HG03103 (cell line): Measurements from ENCODE around the gene SRD5A3.

ENCODE experiments used
- ATAC-seq: cut with Tn5 transposase; IDR thresholded peaks from one replicate; pipeline ENCODE4 v1.9.1; 2021; ENCODE audit warnings: low read depth; ENCODE audit not compliant: unreplicated experiment

SRD5A3 gene

DNA sequence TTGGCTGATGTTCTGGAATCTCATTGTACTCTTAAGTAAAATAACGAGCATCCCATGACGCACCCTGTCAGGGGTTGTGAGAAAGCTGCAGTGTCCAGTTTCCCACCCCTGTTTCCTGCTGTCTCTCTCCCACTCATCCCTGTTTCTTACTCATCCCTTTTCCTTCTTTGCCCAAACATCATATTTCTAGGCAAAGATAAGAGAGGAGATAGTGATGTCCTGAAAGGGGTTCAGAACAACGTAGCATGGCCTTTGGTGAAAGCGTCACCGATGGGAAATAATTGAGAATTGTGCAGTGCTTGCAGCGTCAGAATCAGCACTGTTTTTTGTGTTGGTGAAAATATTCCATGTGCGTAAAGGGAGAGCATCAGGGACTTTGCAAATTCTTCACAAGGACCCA, 26.2 kb downstream of the SRD5A3 start:
- ATAC-seq, result no peak

DNA sequence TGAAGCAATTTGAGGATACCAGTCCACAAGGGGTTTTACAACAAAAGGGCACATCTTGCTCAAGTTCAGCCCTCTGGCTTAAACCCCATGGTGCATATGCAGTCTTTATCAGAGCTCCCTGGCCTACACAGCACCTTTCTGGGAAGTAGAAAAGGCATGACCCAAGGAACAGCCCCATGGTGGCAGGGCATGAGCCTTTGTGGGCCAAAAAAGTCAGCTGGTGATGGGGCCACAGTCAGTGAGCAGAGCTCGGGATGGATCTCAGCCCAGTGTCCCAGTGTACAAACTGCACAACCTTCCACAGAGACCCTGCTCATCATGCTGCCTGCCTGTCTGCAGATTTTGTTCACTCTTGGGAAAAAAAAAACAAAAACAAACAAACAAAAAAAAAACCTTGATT, 27.4 kb downstream of the SRD5A3 start:
- ATAC-seq, result no peak

DNA sequence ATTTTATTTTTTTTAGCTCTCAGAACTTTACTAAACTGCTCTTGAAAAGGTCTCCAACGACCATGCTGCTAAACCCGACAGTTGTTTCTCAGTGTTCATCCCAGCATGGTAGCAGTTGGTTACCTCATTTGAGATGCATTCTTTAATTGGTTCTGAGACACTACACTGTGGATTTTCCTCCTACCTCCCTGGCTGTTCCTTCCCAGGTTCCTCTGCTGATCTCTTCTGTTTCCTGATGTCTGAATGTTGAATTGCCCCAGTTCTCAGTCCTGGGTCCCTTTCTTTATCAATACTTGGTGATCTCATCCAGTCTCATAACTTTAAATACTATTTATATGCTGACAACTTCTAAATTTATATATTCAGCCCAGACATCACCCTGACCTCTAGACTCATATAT, 30.7 kb downstream of the SRD5A3 start:
- no peak for ATAC-seq

DNA sequence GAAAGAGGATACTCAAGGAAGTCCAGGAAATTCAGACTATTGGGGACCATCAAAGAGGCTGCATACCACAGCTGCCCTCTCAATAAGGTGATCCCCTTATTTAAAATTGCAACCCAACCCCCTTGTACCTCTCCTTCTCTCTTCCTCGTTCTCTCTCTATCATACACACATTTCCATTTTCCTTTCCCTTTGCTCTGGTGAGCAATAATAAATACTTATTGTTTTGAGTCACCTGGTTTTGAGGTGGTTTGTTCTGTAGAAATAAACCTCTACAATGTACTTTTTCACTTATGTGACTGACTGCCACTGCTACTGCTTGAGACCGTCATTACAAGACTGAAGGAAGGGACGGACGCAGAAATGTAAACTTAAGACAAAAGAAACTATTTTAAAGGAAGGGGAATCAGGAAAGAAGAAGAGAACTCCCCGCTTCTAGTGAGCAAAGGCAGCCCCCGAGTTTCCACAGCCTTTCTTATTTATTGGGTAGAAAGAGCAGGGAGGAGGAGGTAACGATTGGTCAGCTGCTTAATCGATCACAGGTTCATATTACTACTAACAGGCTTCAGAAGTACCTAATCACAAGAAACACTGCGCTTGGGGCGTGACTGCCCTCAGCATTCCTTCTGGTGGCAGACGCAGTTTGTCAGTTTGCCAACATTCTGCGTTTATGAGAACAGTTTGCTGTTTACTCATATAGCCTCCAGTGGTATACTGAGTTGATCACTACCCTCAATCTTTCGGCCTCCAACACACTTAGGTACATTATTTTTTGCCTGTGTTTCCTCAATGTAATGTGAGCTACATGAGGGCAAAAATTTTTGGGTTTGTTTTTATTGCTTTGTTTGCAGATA, 32.8 kb downstream of the SRD5A3 start:
- no peak for ATAC-seq

DNA sequence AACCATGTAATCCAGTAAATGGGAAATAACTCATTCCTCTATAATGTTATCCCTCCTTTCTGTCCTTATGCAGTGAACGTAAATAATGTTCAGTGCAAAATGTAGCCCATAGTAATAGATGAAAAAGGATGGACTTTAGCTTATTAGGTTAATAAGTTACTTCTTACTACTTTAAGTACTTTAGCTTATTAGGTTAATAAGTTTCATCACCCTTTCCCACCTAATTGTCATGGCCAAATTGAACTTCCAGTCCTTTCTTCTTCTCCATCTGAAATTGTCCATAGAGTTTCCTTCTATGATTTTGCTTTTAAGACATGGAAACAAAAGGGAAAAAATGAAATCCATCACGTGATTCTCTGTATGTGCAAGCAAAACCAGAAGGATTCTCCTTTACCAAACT, 34.5 kb downstream of the SRD5A3 start:
- no peak for ATAC-seq

DNA sequence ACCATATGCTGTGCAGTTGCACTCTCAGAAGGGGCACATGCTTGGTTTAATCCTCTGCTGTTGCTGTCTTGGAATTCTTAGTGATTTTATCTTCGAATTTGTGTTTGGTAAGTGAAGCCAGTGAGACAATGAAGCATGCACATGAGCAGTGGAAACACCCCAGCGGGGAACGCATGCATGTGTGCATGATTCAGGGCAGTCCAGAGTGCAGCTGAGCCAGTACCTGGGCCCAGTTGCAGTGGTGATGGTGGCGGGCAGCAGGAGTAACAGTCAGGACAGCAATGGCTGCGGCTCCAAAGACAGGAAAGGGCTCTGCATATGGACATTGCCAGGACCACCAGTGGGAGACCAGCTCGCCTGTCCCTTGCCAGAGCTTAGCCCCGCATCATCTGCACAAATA, 35.5 kb downstream of the SRD5A3 start:
- no peak for ATAC-seq

DNA sequence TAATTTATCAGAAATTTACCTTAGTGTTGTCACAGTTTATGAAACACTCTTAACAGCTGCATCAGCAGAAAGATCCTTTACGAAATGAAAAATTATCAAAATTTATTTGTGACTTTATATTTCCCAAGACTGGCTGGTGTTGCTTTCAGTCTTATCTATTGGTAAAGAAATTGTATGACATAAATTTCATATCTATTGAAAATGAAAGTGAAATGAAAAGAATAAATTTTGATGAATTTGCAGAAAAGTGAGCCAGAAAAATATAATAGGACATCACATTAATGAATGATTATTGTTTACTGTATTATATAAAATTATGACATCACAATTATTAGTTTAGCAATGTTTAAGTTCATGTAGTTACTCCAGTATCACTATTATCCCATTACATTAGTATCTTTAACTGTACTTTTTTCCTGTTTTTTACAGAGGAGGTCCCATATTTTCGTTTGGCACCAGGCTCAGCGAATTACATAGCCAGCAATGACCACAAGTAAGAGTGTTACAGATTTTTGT, 36.5 kb downstream of the SRD5A3 start:
- ATAC-seq, result no peak

DNA sequence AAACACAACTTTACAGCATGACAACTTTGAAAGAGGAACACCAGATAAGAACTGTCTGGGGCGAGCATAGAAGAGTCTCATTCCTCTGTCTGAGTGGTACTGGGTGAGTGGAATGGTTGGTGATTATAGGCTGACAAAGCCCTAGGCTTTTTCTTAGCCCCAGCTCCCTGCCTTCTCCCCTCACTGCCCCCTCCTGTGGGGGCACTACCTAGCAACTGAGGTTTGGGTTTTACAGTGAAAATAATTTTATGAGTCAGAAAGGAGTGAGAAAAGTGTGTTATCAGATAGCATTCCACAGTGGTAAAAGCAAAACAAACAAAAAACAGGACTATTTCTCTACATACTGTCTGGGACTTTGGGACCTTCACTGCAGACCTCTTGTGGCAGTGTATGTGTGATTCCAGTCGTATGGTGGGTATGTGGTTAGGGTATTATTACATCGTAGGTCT, 39.2 kb downstream of the SRD5A3 start:
- ATAC-seq, result no peak

DNA sequence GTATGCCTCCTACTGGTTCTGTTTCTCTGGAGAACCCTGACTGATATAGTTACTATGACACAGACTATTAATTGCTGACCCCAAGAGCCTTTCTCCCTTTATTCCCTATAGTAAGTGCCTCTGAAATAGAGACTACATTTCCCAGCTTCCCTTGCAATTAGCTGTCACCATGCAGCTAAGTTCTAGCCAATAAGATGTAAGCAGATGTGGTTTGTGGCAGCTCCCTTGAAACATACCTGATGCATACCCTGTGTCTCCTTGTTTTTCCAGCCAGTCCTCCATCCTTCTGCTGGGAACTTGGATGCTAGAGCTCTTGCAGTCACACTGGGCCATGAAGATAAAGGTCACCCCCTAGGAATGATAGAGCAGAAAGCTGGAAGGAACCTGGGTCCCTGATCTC, 40.0 kb downstream of the SRD5A3 start:
- peak; percentile 88 for ATAC-seq

DNA sequence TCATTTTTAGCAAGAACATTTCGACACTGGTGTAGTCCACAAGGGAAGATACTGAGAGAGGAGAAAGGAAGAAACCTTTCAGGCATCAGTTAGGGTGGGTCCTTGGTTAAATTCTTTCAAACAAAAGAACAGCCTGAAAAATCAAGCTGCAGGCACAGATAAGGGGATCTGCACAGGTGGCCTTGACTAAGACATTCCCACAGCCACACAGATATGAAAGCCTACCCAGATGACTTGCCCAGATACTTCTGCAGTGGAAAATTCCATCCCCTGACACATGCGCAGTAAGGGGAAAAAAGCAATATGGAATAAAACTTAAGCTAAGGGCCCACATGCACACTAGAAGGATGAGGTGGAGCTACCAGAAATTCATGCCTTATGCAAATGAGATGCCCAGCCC, 40.8 kb downstream of the SRD5A3 start:
- ATAC-seq, result no peak

DNA sequence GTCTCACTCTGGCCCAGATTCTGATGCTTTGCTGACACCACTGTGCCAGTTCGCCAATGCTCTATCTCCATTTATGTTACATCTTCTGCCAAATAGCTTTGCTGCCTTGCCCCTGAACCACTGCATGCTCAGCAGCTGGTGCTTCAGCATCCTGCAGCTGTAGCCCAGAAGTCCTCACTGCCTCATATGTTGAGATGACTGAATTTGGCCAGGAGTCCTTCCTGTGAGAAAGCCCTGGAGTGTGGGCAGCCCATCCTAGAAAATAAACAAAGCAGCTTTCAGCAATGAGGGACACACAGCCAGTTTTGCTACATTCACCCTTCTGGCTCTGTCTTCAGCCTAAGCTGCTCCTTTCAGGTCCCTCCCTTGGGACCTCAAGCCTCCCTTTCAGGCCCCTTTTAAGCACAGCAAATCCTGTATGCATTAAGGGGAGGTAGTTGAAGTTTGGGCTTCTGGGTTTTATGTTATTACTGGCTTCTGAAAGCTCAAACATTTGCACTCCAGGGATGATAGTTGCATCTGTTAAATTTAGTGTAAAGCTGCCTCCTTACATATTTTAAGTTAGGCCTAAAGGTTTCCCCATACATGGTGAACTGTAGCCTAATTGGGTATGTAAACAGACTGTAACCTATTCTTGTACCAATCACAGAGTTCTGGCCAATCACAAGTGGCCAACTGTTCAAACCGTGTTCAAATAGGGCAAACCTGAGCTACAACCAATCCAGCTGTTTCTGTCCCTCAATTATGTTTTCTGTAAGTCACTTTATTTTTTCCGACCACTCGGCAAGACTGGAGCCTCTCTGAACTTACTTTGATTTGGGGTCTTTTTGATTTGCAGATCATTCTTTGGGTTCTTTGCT, 47.6 kb downstream of the SRD5A3 start:
- ATAC-seq, result no peak

DNA sequence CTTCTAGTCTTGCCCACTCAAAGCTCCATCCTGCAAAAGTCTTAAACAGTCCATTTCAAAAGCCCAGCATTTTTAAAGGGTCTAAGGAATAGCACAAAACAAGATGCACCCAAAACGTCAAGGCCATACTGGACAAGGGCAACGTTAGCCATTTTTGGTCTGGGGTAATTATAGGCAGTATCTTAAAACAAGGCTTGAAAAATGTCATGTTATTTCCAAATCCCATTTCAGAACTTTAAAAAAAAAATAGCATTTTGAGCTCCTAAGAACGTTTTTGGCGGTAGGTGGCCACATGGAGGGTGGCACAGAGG, 49.1 kb downstream of the SRD5A3 start:
- no peak for ATAC-seq

DNA sequence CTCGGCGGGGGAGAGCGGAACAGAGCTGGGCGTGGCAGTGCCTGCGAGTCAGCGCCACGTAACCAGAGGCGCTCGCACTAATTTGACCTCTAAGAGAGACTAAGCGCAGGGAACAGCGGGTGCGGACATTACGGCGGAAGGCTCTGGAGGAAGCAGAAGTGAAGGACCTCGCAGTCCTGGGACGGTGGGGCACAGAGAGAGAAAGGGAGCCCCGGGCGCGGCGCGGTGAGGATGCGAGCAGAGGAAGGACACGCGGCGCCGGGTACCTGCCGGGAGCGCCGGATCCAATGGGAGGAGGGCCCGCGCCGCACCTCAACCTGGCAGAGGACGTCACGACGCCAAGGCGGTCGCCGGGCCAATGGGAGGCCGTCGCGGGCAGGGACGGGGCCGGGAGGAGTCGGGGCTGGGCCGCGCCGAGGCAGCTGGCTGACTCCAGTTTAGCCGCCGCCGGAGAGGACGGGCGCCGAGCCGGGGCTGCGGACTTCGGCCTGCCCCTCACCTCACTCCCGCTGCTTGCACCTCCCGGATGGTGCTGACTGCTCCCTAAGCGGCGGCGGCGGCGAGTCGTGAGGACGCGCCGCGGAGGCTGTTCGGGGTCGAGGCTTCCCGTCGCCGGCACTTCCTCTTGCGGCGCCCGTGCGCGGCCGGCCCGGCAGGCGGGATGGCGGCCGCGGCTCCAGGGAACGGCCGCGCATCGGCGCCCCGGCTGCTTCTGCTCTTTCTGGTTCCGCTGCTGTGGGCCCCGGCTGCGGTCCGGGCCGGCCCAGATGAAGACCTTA, 49.7 kb downstream of the SRD5A3 start, which contains the start of gene TMEM165:
TMEM165 (plus strand) TSS at position 429 of the 779 bp plus-strand sequence; CDS start at position 662, 233 bp downstream.
- peak; percentile 90 for ATAC-seq

DNA sequence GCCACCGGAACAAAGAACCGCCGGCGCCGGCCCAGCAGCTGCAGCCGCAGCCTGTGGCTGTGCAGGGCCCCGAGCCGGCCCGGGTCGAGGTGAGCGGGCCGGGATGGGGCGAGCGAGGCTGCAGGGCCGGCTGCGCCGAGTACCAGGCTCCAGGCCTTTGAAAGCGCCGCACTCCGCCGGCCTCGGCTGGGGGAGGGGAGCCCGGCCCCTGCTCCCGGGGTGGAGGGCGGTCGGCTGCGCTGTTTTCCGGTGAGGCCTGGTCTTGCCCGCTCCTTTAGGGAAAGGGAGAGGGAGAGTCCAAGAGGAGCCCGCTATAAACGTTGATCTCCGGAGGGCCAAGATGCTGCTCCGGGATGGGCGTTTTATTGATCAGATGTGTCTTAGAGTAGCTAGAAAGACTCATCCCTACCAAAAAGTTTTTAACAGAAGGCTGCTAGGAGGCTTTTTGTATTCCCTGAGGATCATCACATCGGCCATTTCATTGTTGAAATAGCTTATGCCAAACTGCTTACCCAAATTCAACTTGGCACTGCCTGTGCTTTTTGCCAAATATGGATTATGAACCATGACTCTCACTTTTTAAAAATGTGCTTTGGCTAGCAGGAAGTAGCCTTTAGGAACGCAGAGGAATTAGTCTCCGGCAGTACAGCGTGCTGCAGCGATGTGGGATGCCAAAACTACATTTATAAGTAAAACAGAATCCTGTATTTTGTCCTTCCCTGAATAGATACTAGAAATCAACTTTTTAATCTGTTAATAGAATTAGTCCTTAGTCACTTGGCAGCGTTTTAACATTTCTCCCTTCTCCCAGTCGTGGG, 50.5 kb downstream of the SRD5A3 start:
- ATAC-seq, result peak; percentile 22

DNA sequence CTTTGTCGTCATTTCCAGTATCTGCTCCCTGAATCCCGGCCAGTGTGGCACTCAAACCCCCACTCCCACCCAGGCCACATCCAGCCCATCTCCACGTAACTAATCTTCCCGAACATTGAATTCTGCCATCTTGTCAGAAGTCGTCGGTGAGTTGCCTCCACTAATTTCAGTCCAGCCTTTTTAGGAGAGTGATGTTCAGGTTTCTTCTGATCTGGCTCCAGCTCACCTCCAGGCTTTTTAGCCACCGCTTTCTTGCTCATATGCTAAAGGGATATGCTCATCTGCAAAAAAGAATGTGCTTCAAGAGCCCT, 51.0 kb downstream of the SRD5A3 start:
- ATAC-seq, result no peak

DNA sequence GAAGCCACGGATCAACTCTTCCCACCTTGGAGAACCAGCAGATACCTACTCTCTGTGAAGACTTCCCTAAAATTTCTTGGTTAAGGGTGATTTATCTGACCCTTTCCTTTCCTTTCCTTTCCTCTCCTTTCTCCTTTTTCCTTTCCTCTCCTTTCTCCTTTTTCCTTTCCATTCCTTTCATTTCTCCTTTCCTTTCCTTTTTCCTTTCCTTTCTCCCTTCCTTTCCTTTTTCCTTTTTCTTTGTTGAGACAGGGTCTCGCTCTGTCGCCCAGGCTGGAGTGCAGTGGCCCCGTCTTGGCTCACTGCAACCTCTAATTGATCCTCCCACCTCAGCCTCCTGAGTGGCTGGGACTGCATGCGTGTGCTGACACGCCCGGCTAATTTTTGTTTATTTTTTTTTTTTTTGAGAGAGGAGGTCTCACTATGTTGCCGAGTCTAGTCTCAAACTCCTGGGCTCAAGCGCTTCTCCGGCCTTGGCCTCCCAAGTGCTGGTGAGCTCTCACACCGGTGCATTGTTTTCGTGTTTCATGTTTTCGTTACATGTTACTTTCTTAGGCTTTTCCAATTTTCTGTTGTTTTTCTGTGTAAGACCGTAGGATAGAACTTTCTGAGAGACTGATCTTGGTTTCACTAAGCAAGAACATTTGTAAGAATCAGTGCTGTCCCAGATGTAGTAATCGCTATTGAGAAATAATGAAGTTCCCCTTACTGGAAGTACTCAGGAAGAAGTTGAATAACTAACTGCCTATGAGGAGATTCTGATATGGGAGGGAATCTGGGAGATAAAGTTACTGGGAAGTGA, 51.7 kb downstream of the SRD5A3 start:
- ATAC-seq, result no peak

DNA sequence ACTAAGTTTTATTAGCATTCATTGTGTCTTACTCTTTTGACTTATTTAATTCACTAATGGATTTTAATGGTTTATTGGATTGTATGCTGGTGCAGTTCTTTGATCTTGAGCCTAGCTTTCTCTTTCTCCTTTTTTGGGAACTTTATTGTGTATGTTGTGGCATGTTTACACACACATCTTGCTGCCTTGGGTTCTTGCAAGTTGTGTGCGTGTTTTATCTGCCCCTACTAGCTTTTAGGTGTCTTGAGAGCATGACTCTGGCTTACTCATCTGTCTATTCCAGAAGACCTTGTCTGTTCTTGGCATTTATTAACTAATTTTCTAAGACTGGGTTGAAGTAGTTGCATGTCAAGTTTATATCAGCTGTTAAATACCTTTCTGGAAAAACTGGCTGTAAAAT, 52.4 kb downstream of the SRD5A3 start:
- no peak for ATAC-seq

DNA sequence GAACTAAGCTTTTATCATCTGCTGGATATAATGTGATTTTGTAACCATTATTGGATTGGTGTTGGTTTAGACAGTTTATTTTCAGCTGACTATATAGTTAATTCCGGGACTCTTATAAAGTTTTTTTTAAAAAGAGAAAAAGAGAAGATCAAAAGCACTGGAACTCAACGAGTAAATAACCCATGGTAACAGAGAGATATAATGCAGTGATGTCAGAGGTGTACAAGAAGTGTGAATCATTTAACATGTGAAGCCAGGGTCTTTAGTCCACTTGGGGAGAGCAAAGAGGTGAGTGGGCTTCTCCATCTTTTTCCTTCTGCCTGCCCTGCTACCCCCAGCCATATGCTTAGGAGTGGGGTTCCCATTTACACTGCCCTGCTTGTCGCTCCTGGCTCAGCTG, 52.9 kb downstream of the SRD5A3 start:
- no peak for ATAC-seq

DNA sequence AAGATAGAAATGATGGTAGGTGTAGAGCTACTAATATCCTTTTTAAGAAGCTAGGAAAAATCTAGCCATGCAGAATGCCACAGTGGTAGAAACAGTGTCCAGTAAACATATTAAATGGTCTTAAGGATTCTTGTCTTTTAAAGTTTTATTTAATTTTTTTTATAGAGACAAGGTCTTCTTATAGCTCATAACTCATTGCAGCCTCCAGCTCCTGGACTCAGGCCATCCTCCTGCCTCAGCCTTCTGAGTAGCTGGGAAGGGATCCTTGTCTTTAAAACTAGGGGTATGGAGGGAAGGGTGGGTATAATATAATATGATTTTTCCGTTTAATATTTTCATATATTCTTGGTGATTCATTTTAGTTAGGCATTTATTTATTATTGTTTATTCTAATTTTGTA, 53.5 kb downstream of the SRD5A3 start:
- ATAC-seq, result no peak
